ENCODE data around the gene HCK.

HCK gene

GRCh38 chr20:32056708-32057483 is 4.9 kb downstream of the HCK start:
- DNase-seq (ENCODE audit: low read depth, low spot score), result no peak
- H3K27ac ChIP-seq, result no peak overlapping the region

- H3K27ac ChIP-seq, result no peak overlapping the region
- no peak for DNase-seq (ENCODE audit: low read depth, low spot score)
Observed at GRCh38 chr20:32057656-32058184, 5.7 kb downstream of the HCK start.

- no peak for DNase-seq (ENCODE audit: low read depth, low spot score)
- no peak overlapping the region for H3K27ac ChIP-seq
Observed at GRCh38 chr20:32059189-32059588, 7.1 kb downstream of the HCK start.

GRCh38 chr20:32062776-32063170 is 10.7 kb downstream of the HCK start:
- H3K27ac ChIP-seq, result no peak overlapping the region
- no peak for DNase-seq (ENCODE audit: low read depth, low spot score)

- no peak overlapping the region for H3K27ac ChIP-seq
- DNase-seq (ENCODE audit: low read depth, low spot score), result no peak
Observed at GRCh38 chr20:32063695-32064094, 11.7 kb downstream of the HCK start.

- H3K27ac ChIP-seq, result no peak overlapping the region
- DNase-seq (ENCODE audit: low read depth, low spot score), result no peak
Observed at GRCh38 chr20:32064667-32065066, 12.6 kb downstream of the HCK start.

- H3K27ac ChIP-seq, result no peak overlapping the region
- no peak for DNase-seq (ENCODE audit: low read depth, low spot score)
Observed at GRCh38 chr20:32067234-32067821, 15.3 kb downstream of the HCK start.

GRCh38 chr20:32068174-32068573 is 16.1 kb downstream of the HCK start:
- no peak for DNase-seq (ENCODE audit: low read depth, low spot score)
- H3K27ac ChIP-seq, result no peak overlapping the region

- H3K27ac ChIP-seq, result no peak overlapping the region
- DNase-seq (ENCODE audit: low read depth, low spot score), result no peak
Observed at GRCh38 chr20:32069711-32070110, 17.7 kb downstream of the HCK start.

GRCh38 chr20:32070282-32070681 is 18.2 kb downstream of the HCK start:
- DNase-seq (ENCODE audit: low read depth, low spot score), result no peak
- H3K27ac ChIP-seq, result no peak overlapping the region

- no peak for DNase-seq (ENCODE audit: low read depth, low spot score)
- no peak overlapping the region for H3K27ac ChIP-seq
Observed at GRCh38 chr20:32070690-32071213, 18.7 kb downstream of the HCK start.

- H3K27ac ChIP-seq, result no peak overlapping the region
Observed at GRCh38 chr20:32071395-32072167, 19.5 kb downstream of the HCK start.

GRCh38 chr20:32072168-32072750 is 20.2 kb downstream of the HCK start:
- DNase-seq (ENCODE audit: low read depth, low spot score), result no peak
- H3K27ac ChIP-seq, result no peak overlapping the region

More at GRCh38 chr20:32071395-32072167, 19.5 kb downstream of the HCK start:
- no peak for DNase-seq (ENCODE audit: low read depth, low spot score)

- H3K27ac ChIP-seq, result no peak overlapping the region
- DNase-seq (ENCODE audit: low read depth, low spot score), result no peak
Observed at GRCh38 chr20:32075534-32075933, 23.5 kb downstream of the HCK start.

- H3K27ac ChIP-seq, result no peak overlapping the region
- DNase-seq (ENCODE audit: low read depth, low spot score), result no peak
Observed at GRCh38 chr20:32077190-32077589, 25.1 kb downstream of the HCK start.

GRCh38 chr20:32078322-32078721 is 26.3 kb downstream of the HCK start:
- no peak for DNase-seq (ENCODE audit: low read depth, low spot score)
- no peak overlapping the region for H3K27ac ChIP-seq

- no peak for DNase-seq (ENCODE audit: low read depth, low spot score)
- no peak overlapping the region for H3K27ac ChIP-seq
Observed at GRCh38 chr20:32078791-32079190, 26.7 kb downstream of the HCK start.

- H3K27ac ChIP-seq, result no peak overlapping the region
- no peak for DNase-seq (ENCODE audit: low read depth, low spot score)
Observed at GRCh38 chr20:32079655-32080109, 27.6 kb downstream of the HCK start.

- DNase-seq (ENCODE audit: low read depth, low spot score), result no peak
- no peak overlapping the region for H3K27ac ChIP-seq
Observed at GRCh38 chr20:32080783-32081182, 28.7 kb downstream of the HCK start.

- H3K27ac ChIP-seq, result no peak overlapping the region
- no peak for DNase-seq (ENCODE audit: low read depth, low spot score)
Observed at GRCh38 chr20:32083469-32083868, 31.4 kb downstream of the HCK start.

Measured in epithelial cell of prostate (primary cell).